Fibroblast of skin of right quadriceps (primary cell): ENCODE measurements around the gene RBFOX2.
A peak's percentile ranks its signal among the peaks of the same experiment; 100 is the strongest.
"Not testable (repeated sequence)": the region's sequence is repeated elsewhere in the genome, so short reads cannot be mapped to it uniquely, and the experiment has no call there.

Experiments used
- DNase-seq: peaks from one replicate; pipeline ENCODE4 v3.0.0-alpha.2; 2013

The RBFOX2 gene

DNA sequence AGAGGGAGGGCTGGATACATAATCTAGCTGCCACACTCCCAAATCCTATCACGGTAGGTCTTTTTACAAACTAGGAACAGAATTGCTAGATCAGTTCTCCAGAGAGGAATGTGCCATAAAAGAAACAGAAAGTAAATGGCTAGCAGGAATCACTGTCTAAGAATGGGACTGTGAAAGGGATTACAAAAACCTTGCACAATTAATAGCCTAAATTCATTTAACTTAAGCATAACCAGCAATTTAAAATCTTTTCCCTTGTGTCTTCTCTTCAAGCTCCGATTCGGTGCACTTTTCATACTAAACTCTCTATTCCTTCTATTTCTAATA, 275.8 kb downstream of the RBFOX2 start:
- no peak for DNase-seq

DNA sequence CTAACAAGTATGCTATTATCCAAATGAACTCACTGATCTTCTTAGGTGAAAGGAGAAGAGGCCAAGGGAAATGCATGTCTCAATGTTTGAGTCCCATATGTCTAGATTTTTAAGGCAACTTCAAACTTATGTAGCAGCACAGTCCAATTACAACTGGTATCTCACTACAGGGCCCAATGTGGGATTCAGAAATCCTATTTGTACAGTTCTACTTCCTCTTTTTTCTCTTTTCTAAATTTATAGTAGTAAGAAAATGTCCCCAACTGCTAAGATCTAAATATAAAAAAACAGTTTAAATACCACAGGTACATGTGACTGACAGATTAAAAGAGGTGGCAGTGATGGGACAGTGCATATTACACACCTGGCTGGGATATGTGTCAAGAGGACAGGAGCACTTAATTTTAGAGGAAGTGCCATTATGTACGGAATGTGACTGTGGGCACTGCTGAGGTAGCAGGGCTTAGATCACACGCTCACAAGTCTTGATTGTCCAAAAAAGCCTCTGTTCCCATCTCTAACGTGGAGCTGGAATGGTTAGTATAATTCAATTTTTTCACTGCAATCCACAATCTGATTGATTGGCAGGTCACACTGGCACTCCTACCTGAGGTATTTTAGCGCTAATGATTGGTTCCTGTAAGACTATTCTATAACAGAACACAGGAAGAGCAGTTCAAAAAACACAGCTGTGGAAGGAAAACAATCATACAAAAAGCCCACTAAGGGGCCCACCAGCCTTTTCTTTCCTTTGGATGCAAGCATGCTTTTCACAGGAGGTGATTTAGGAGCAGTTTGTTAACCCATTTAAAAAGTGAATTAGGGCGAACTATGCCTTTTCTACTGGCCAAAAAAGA, 276.4 kb downstream of the RBFOX2 start:
- no peak for DNase-seq

DNA sequence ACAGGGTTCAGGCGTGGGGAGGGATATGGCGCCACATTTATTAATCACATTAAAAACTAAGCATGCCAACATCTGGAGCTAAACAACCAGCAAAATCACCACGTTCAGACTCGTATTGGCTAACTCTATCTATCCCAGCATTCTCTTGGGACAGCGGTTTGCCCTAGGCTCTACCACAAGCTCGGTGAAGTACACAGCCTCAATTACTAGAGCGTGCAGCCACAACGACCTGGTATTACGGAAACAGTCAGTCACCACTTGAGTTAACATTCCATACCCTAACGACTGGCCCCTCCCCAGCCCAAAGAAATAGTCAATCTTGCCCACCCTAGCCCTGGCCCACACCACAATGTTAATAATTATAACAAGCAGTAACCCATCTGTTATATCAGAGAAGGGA, 278.8 kb downstream of the RBFOX2 start:
- peak; percentile 40 for DNase-seq

DNA sequence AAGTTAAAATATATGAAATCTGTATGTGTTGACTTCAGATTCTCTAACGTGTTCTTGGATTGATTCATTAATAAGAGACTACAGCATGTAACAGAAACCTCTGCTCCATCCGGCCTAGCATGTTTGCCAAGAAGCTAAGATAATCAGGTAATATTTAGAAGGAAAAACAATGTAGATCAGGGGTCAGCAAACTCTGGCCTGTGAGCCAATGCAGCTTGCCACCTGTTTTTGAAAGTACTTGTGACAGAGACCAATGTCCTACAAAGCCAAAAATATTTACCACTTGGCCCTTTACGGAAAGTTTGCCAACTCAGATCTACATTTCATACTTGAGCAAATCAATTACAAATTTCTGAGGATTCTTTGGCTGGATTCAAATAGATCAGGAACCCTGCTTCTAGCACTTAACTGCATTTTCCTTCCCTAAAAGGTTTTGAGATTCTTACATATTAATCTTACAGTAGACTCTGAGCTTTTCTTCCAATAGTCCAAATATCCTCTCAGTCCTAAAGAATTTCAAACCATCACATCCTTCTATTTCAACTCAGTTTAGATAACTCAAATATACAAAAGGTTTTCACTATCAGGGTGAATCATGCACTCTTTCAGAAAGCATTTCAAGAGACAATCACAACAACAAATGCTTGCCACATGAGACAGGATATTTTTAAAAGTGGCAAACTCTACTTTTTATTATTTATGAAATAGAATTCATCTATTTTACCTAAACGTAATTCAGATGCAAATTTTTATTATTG, 281.5 kb downstream of the RBFOX2 start:
- no peak for DNase-seq

DNA sequence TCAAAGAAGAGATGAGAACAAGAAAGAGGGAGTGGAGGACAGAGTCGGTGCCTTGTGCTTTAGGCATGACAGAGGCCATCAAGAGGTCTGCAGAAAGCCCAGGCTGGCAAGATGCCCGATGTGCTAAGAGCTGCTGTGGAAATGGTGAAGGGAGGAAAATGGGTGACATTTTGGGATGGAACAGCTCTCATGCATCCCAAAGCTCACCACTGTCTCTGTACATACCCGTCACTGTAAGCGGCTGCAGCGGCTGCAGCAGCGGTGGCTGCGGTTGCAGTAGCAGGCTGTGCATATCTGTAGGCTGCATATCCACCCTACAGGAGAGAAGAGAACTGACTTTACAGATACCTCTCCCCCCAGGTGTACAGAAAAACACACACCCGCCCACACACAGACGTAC, 282.4 kb downstream of the RBFOX2 start:
- no peak for DNase-seq

DNA sequence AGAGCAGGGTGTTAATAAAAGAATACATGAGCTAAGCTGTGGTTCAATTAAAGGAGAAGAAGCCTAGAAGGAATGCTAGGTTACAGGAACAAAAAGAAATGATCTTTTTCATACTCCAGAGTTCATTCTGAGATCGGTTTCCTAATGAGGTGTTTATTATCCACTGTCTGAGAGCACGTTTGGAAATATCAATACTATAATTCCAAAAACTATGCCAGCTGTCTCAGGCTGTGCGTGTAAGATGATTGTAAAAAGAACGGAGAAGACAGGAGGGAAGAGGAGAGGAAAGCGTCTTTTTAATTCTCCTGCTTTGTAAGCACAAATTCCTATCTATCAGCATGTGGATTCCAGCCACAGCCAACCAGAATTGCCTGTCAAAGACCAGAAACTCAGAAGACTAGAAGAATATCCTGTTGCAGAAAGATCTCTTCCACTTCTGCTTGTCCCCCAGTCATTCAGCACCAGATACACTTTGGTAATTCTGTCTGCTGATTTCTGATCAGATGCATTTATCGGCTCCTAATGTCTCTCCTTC, 285.2 kb downstream of the RBFOX2 start:
- DNase-seq = peak; percentile 38

DNA sequence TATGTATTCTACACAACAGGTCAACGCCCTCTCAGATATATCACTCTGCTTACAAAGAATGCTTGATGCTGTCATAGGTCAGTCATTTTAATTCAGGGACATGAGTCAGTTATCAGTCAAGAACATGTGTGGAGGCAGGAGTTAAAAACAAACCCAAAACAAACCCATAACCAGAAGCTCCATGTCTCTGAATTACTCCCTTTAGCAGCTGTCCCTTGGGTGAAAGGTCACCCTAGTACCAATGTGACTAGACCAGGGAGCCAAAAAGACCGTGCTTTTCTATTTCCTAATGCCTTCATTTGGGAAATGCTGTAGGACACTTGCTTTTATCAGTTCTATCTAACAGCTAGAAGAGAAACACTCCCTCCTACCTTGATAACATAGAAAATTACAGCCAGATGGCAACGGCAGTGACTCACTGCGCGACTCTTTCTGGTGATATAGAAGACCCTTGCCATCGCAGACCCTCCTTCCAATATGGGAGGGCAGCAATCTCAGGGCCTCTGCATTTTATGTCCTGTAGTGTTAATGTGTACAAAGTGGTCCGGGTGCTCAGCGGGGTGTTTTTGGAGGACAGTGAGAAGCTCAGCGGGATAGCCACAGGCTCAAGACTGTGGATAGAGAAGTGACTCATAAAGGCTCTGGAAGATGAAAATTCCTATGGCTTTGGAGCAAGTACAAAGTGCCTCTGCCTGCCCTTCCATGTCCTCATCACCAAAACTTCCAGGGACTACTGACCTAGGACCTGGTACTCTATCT, 286.1 kb downstream of the RBFOX2 start:
- peak; percentile 82 for DNase-seq

DNA sequence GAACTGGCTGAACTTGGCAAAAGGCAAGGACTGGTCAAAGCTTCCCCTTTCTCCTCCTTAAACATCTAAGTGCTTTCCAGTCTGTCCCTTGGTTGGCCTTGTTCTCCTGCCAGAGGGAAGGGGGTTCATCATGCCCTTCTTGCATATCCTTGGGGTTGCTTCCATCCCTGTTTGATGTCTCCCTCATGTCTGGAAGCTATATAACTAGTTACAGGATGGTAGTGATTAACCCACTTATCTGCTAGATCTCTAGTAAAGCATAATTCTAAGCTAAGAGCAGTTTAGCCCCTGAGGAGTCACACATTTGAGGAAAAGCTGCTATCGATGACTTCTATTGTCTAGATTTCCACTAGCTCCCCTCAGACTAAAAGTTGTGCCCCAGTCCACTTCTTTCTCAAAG, 288.0 kb downstream of the RBFOX2 start:
- DNase-seq = no peak

DNA sequence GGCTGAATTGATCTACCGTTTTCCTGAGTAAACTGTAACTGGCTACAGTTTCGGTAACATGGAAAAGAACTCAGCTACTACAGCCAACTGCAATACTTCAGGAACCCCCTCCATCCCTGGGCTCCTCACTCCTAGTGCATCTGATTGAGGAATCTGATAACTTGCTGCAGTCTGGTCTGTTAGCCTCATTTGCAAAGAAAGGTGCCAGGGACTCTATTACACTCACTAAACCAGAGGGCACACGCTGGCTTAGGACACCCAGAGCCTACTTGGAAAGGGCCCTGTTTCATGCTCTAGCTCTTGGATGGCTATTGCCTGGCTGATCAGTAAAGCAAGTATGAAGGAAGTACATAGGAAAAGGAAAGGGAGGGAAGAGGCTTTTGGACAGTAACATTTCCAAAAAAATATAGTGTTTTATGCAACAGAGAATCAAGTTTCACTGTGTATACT, 288.7 kb downstream of the RBFOX2 start:
- no peak for DNase-seq

DNA sequence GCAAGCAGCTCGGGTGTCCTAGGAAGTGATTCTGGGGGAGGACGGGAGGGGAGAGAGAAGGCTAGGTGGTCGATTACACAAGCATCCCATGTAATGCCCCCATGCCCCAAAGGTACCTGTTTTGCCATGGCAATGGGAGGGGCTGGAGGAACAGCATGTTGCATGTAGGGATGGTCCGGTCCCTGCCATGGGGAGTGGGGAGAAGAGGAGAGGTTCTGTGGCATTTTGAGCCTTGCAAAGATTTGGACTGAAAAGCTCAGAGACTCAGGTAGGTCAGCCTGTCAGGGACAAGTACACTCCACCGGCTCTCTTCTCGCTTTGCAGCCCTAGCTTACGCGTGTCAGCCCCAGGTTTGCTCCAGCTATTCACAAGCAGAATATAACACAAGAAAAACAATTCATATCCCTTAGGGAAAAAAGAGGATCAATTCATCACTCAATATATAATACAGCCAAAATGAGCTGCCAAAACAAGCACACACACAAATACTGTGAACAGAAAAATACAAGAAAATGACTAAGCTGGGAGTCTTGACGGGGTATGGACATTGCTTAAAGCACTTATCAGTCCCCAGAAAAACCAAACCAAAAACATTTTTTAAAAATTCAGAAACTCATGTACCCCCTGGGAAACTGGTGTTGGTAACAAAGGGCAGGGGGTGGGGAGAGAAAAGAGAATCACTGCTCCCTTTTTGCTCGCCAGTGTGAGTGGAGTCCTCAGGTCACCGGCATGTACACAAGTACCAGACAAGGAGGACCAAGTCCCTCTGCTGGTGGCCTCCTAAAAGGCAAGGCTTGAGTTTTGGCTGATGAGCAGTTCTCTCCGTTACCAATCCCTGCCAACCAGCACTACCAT, 289.3 kb downstream of the RBFOX2 start:
- no peak for DNase-seq

DNA sequence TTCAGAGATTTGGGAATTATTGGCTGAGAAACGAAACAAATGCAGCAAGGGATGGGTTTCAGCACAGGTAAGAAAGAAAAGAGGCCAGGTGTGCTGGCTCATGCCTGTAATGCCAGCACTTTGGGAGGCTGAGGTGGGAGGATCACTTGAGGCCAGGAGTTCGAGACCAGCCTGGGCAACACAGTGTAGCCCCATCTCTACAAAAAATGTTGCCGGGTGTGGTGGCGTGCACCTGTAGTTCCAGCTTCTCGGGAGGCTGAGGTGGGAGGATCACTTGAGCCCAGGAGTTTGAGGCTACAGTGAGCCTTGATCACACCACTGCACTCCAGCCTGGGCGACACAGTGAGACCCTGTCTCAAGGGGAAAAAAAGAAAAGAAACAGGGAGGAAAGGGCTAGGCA, 290.7 kb downstream of the RBFOX2 start:
- DNase-seq = not testable (repeated sequence)

DNA sequence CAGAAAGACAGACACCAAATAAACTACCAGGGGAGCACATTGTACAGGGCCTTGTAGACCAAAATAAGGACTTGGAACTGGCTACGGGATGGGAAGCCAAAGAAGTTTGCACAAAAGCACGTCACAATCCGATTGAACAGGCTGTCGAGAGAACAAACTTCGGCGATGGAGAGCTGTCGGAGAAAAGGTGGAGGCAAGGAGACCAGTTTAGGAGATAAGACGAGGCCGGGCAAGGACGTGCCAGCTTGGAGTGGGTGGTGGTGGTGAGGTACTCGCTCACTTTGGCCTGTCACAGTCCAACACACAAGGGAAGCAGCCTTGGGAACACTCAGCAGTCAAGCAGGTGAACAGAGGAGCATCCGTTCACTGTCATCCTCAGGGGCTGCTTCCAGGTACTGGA, 291.9 kb downstream of the RBFOX2 start:
- no peak for DNase-seq

DNA sequence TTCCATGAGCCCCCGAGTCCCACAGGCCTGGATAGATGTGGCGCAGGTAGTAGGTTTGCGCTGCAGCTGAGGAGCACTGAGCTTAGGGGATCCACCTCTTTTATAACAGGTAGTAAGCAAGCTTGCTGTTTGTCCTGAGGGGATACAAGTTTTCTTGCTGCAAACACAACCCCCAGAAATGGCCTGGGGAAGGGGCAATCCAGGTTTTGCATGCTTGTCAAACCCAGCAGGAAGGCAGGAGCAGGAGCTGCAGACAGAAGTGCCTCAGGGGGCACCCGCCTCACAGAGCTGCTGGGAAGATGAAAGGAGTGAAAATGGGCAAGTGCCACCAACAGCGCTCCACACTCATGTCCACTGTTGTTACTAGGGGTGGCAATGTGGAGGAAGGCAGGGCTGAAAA, 292.5 kb downstream of the RBFOX2 start:
- no peak for DNase-seq

DNA sequence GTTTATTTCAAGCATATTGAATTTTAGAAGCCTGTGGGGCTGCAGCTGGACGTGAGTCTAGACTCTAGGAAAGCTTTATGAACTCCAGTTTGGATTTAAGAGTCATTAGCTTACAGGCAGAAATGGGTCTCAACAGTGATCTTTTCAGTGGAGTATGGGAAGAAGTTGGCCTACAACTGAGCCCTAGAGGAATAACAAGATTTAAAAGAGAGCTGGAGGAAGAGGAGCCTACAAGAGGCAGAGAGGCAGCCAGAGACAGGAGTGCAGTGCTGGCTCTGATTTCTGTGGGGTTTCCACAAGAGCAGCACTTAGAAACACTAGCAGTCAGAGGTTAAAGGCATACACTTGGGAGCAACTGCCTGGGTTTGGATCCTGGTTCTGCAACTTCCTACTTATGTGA, 293.1 kb downstream of the RBFOX2 start:
- DNase-seq = no peak

DNA sequence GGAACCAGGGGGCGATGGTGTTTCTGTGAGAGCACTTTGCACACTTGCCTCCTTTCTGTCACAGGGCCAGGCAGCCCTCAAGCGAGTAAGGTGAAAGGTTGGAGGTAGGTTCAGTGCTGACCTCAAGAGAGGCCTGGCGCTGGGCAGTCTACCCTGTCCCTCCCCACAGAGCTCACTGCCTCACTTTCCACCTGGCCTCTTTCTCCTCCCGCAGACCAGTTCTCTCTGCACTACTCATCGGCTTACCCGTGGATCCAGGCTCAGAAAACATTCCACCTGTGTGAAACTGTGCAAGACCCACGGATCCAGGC, 294.2 kb downstream of the RBFOX2 start:
- DNase-seq = no peak

DNA sequence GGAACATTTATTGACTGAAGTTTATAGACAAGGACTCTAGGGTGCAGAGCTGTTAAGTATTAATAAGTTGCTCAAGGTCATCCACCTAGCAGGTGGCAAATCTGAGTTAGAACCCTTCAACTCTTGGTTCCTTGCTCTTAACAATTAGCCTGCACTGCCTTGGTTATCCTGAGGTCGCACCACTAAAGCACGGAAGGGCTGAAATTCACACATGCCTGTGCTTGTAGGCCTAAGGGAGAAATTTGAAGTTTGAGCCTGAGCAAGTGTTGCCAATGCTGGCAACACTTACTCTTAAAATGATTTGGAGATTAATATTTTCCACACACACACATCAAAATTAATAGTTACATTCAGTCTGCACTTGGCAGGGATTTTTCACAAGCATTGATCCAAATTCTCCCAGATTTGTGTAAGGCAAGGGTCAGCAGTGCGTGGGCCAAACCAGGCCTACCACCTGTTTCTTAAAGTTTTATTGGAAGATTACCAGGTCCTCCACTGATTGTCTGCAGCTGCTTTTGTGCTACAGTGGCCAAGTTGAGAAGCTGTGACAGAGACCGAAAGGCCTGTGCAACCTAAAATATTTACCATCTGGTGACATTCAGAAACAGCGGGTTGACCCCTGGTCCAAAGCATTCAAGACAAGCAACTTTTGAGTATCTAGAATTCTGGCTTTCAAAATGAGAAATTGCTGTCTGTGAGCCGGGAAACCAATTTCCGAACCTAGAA, 294.7 kb downstream of the RBFOX2 start:
- no peak for DNase-seq

DNA sequence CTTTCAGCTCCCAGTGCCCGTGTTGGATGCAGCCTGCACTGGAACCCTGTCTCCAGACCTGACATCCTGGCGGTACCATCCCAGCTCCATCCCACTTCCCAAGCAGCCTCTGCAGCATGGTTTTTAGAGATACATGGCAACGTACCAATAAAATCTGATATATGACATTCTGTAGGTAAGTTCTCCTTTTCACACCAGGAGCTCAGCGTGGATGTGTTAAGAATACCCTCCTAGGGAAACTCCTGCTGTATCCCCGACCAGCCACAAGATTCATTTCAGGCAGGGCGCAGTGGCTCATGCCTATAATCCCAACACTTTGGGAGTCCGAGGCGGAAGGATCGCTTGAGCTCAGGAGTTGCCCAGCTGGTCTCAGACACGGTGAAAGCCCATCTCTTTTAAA, 295.6 kb downstream of the RBFOX2 start:
- no peak for DNase-seq

DNA sequence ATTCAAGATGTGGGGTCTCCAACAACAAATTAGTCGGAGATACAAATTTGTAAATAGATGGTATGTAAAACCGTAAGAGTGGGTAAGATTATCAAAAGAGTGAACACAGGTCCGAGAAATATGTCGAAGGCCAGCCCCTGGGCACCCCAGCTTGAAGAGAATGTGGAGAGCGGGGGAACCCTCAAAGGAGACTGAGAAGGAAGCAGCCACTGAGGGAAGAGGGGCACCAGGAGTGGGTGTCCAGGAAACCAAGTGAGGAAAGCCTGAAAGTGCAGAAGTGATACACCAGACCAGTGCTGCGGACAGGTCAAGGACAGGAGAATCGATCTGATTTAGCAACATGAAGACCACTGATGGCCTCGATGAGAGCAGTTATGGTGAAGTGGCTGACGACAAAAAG, 296.5 kb downstream of the RBFOX2 start:
- no peak for DNase-seq

DNA sequence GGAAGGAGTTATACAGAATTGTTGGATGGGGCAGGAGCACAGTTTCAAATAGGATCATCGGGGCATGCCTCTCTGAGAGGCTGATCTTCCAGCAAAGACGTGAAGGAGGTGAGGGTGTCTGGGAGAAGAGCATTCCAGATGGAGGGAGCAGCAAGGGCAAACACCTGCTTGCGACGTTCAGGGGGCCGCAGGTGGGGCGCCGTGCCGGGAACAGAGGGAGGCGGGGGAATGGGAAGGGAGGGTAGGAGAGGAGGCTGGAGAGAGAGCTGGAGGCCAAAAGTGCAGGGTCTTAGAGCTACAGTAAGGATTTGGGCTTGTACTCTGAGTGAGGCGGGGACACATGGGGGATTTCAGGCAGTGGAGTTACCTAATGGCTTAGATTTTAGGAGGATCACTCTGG, 297.3 kb downstream of the RBFOX2 start:
- no peak for DNase-seq

DNA sequence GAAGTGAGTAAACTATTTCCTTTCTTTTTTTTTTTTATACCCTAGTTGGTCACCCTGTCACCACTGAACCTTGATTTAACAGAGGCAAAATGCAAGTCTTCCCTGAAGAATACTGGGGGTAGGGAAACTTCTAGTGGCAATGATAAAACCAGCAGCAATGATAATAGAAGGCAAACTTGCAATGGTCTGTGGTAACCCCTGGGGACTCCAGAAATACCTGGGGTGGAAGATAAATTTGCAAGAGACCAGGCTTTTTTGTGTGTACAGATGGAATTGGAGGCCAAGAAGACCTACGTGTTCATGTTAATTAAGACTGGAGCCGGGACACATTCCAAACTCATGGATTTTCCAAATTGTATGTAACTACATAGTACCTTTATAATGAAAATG, 299.3 kb downstream of the RBFOX2 start:
- DNase-seq = no peak

DNA sequence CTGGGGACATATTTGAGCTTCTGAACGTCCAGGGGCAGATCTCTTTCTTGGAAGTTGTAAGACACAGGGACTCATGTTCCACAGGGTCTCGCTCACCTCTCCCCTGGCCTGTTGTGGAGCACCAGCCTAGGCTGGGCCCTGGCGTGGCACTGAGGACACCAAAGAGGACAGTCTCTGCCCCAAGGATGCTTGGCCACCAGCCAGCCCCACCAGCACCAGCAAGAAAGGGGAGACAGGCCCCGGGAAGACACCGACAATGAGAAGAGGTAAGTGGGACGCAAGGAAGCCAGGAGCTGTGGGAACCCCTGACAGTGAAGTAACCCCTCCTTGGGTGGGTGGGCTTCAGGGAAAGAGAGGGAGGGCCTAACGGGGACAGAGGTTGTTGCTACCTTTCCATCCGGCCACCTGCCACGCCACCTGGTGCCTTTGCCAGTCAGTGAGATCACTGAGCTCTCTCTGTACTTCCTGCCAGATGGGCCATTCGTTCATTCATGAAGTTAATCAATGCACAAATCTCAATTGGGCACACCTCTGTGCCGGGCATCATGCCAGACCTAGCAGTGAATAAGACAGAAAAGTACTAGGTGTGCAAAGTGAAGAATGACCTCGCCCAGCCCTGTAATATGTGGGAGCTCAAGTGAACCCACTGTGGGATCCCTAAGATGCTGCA, 299.9 kb downstream of the RBFOX2 start:
- no peak for DNase-seq
